ENCODE measurements around the gene PTGFR.

DNA sequence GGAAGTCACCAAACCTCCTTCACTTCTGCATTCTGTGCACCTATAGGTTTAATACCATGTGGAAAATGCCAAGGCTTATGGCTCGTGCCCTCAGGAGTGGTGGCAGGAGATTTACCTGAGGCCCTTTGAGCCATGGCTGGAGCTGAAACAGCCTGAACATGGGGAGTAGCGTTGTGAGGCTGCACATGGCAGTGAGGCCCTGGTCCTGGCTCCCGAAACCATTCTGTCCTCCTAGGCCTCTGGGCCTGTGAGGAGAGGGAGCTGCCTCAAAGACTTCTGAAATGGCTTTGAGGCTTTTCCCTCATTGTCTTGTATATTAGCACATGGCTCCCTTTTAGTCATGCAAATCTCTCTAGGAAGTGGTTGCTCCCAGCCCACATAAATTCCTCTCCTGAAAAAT is 20.6 kb downstream of the PTGFR start:
- TF ChIP-seq, protein P1, sequence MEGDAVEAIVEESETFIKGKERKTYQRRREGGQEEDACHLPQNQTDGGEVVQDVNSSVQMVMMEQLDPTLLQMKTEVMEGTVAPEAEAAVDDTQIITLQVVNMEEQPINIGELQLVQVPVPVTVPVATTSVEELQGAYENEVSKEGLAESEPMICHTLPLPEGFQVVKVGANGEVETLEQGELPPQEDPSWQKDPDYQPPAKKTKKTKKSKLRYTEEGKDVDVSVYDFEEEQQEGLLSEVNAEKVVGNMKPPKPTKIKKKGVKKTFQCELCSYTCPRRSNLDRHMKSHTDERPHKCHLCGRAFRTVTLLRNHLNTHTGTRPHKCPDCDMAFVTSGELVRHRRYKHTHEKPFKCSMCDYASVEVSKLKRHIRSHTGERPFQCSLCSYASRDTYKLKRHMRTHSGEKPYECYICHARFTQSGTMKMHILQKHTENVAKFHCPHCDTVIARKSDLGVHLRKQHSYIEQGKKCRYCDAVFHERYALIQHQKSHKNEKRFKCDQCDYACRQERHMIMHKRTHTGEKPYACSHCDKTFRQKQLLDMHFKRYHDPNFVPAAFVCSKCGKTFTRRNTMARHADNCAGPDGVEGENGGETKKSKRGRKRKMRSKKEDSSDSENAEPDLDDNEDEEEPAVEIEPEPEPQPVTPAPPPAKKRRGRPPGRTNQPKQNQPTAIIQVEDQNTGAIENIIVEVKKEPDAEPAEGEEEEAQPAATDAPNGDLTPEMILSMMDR (IDR thresholded peaks at IDR 0.05) = no peak
- TF ChIP-seq POLR2A (IDR thresholded peaks at IDR 0.05) = no peak

Data from lower leg skin (tissue), 3 donors.